TTC549 (cell line): ENCODE measurements around the gene SECISBP2L.
"Not testable (repeated sequence)": the region's sequence is repeated elsewhere in the genome, so short reads cannot be mapped to it uniquely, and the experiment has no call there.

Source experiments
- FAIRE-seq: peaks from 2 replicates; lab custom pipeline; 2012; peaks lifted over from hg19 to GRCh38; lab: Jason Lieb, UNC

The SECISBP2L gene

GRCh38 chr15:48999314-48999713 lies 46.9 kb downstream of the SECISBP2L start:
- FAIRE-seq, result no peak

DNA sequence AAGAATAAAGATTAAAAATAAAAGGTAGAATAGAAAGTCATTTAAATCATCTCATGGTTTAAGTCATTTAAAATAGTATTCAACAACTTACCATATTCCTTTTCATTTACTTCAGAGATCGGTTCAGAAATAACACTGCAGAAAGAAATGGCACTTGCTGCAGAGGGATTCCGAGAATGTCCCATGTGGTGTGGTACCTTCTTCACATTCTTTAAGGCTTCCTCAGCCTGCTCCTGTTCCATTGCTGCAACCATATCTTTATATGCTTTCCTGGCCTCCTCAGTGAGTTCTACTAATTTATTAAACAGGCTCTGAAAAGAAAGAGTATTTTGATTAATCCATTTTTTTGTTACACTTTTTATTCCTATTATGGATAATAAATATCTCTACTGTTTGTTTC lies 50.0 kb downstream of the SECISBP2L start:
- FAIRE-seq, result no peak

GRCh38 chr15:48993380-48993779 lies 52.9 kb downstream of the SECISBP2L start:
- FAIRE-seq, result no peak

DNA sequence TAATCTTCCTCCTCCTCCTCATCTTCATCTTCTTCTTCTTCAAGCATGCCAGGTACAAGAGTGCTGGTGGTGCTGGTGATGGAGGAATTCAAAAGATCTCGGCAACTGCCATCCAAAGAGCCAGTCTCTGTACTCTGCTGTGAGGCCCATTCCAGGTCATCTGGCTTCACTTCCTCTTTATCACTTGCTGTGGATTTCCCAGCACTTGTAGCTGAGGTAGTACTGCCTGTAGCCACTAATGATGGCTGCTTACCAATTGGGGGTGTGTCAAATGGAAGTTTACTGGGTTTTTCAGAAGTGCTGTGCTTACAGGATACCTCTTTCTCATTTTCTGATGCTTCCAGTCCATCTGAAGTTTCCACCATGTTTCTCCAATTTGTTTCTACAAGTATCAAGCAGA lies 53.7 kb downstream of the SECISBP2L start:
- no peak for FAIRE-seq

DNA sequence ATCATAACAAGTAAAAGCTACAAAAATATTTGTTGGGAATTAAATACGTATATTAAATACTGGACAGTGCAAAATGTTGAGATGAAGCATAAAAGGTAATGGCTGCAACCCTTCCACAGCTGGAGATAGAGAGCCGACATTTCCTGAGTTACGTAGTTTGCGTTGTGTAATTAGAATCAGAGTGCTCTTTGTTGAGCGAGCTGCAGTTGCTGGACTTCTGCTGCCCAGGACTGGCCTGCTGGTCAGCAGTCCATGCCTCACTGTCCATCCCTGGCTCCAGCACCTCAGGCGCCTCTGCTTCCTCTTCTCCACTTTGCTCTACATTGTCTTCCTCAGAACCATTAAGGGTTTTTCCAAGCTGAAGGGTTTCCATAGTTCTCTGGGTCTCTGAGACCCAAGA lies 54.1 kb downstream of the SECISBP2L start:
- FAIRE-seq, result no peak

DNA sequence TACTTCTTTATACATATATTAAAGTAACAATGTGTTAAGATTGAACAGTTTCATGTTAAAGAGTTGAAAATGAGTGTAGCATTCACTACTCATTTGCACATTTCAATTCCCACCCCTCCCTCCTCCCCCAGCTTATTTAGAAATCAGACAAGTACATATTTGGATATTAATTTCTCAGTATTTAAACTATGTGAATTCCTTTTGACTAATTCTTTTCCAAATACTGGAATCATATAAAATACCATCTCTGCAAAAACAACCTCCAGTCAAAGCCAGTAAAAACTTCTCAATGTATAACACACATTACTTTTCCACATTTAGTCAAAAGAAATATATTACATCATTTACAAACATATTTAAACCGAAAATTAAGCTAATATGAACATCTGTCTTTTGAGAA lies 57.1 kb downstream of the SECISBP2L start:
- no peak for FAIRE-seq

DNA sequence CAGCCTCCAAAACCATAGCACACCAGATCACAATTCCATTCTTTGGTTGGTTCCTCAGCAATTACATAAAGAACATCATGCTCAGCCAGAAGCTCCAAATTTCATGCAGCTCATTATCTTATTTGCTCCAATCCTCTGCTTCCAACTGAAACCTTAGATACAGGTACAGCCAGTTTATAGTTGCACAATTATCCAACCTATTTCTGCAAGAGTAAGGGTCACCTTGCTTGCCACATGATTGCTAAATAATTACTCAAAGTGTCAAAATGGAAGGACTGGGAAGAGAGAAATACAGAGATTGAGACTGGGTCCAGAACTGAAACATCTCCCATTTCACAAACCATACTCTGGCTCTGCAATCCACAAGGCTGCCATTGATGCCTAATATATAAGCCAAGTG lies 59.1 kb downstream of the SECISBP2L start:
- no peak for FAIRE-seq

DNA sequence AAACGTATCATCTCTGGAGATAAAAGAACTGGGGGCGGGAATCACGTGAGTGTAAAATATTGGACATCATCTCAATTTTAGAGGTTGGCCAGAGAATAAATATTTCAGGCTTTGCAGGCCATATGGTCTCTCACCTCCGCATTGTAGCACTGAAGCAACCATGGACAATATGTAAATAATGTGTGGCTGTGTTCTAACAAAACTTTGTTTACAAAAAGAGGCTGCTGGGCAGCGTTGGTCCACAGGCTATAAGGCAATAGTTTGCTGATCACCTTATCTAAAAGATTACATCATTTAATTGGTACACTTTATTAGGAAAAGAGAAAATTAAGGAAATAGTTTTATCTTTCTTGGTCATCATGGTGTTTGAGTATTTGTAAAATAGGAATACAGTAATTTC lies 60.0 kb downstream of the SECISBP2L start:
- FAIRE-seq, result no peak

- FAIRE-seq, result no peak
Observed at GRCh38 chr15:48985516-48985915, 60.7 kb downstream of the SECISBP2L start.

DNA sequence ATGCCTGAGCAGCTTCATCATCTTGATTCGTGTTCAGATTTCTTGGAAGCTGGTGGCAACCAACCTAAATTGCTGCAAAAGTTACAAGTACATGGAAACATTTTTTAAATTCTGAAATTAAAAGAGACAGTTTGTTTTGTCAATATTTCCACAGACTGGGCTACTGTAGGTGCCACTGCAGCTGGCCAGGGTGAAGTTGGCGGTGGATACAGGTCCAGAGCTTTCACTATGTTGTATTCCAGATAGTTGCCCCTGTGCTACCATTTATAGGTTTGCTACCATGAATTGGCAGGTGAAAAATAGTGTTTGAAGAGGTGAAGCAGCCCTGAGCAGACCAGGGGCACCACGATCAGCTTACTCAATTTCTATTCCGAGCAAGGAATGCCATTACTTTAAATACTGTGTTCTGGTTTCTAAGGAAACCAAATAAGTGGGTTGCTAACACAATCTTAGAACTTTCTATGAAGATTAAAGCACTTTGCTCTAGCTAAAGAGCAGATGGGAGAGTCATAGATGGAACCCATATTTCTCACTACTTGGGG lies 61.4 kb downstream of the SECISBP2L start:
- no peak for FAIRE-seq

GRCh38 chr15:48984021-48984710 lies 62.1 kb downstream of the SECISBP2L start:
- FAIRE-seq, result no peak

- FAIRE-seq, result no peak
Observed at GRCh38 chr15:48983300-48983699, 62.9 kb downstream of the SECISBP2L start.

DNA sequence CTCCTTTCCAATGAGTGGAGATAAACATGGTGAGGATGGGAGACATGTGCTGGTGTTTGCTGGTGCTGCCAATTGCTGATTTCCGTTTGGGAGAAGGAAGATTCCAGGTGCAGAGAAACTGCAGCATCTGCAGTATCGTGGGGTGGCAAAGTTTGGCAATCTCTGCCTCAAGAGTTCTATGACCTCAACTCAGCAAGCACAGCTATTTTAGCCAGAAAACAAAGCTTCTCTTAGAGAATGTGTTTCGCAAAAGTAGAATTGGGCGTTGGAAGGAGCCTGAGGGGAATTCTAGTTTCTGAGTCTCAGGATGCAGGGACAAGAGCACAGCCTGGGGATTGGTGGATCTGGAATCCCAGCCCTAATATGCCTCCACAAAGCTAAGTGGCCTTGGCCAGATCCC lies 64.3 kb downstream of the SECISBP2L start:
- no peak for FAIRE-seq

- no peak for FAIRE-seq
Observed at GRCh38 chr15:48978638-48979037, 67.6 kb downstream of the SECISBP2L start.

DNA sequence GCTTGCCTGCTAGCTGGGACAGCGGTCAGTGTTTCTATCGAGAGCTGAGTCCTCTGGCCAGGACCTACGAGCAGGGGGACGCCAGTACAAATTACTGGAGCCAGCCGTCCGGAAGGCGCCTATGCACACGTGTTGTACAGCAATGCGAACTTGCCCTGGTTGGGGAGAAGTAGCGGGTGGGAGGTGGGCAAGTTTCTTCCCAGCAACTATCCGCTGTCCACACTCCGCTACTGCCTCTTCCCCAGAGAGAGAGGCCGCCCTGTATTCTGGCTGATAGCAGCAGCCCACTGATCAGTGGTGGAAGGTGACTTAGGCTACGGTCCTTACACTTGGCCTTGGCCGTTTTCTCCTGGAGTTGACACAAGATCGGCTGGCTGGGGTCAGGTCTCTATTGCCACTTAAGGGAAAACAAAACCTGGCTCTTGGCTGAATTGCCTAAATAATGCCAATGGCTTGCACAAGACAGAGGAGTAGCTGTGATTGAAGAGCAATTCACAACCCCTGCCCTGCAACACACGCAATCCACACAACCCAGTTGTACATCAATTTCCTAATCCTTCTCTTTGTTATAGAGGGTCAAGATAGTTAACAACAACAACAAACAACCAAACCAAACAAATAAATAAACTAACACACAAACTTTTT lies 69.7 kb downstream of the SECISBP2L start:
- FAIRE-seq, result no peak

DNA sequence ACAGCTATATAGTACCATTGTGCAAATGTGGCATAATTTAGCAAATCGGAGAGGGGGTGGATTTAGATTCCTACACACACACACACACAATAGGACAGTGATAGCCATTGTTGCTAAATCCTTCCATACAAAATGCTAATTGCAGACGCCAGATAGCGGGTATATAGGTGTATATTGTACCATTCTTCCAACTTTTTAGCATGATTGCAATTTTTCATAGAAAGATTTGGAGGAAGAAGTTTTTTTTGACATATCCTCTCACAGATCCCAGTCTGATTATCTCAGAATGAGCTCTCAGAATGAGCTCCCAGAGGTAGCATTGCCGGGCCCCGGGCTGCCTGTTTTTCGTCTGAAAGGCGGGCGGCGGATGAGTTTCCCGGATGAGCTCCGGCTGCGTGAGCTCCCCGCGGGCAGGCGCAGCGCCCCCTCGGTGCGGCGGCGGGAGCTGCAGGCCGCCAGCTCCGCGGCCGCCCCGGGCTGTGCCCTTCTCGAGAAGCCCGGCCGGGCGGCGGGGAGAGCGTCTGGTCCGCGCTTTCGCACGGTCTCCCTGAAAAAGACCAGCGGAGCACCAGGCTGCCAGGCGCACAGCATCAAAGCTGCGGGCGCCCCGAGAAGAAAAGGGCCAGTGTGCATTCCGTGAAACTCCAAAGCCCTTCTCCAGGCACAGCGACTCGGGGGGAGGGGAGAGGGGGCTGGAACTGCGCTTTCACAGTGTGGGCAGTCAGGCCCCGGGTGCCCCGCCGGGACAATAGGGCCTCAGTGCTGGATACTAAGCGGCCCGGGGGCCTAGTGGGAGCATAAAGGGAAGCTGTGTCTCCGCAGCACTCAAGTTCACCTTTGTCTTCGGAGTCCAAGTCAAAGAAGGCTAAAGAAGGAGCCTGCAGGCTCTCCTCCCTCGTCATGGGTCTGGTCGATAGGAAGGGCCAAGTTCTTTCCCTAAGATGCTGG lies 70.5 kb downstream of the SECISBP2L start:
- no peak for FAIRE-seq

GRCh38 chr15:48974882-48975281 lies 71.4 kb downstream of the SECISBP2L start:
- FAIRE-seq, result no peak

DNA sequence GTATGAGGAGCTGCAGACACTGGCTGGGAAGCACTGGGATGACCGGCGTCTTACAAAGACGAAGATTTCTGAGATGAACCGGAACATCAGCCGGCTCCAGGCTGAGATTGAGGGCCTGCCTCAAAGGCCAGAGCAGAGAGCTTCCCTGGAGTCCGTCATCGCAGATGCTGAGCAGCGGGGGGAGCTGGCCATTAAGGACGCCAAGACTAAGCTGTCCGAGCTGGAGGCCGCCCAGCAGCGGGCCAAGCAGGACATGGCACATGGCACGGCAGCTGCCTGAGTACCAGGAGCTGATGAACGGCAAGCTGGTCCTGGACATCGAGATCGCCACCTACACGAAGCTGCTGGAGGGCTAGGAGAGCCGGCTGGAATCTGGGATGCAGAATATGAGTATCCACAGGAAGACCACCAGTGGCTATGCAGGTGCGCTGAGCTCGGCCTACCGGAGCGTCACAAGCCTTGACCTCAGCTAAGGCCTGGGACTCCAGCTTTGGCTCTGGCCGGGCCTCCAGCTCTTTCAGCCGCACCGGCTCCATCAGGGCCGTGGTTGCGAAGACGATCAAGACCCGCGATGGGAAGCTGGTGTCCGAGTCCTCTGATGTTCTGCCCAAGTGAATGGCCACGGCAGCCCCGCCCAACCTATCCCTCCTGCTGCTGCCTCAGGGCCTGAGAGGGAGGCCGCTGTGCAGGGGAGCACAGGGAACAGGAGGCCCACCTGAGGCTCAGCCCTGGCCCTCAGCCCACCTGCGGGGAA lies 73.3 kb downstream of the SECISBP2L start:
- FAIRE-seq, result no peak

DNA sequence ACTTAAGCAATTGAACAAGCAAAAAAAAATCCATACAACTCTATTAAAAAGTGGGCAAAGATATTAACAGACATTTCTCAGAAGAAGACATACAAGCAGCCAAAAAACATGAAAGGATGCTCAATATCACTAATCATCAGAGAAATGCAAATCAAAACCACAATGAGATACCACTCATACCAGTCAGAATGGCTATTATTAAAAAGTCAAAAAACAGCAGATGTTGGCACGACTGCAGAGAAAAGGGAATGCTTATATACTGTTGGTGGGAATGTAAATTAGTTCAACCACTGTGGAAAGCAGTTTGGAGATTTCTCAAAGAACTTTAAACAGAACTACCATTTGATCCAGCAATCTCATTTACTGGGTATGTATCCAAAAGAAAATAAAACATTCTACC lies 75.3 kb downstream of the SECISBP2L start:
- FAIRE-seq, result not testable (repeated sequence)

DNA sequence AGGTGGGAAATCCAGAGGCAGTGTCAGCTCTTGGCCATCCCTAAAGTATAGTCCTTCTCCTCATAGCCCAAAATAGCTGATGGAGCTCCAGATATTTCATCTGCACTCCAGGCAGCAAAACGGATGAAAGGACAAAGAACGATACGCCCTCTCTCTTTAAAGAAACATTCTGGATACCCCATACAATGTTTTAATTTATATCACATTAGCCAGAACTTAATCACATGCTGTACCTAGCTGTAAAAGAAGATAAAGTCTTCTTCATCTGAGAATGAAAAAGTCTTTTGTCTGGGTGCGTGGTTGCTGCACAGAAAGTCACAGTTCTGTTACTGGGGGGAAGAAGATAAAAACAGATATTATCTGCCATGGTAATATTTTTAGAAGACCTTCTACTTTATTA lies 78.2 kb downstream of the SECISBP2L start:
- no peak for FAIRE-seq

GRCh38 chr15:48967336-48967735 lies 78.9 kb downstream of the SECISBP2L start:
- FAIRE-seq, result no peak
